HEK293 (cell line): Measurements from ENCODE around the gene EREG.

ENCODE experiments used
- CTCF ChIP-seq: fragments of 450-650 bp; formaldehyde crosslinking; IDR thresholded peaks from 2 replicates; pipeline ENCODE4 v1.5.1; 2016; ENCODE audit warnings: missing biosample characterization, missing genetic modification characterization
- ZBTB1 ChIP-seq: fragments of 450-650 bp; formaldehyde crosslinking; IDR thresholded peaks from 2 replicates; pipeline ENCODE4 v1.5.1; 2016; ENCODE audit warnings: missing biosample characterization, missing genetic modification characterization
- ZNF121 ChIP-seq: fragments of 450-650 bp; formaldehyde crosslinking; IDR thresholded peaks from 2 replicates; pipeline ENCODE4 v1.5.1; 2016; ENCODE audit warnings: missing biosample characterization, missing genetic modification characterization
- ZNF501 ChIP-seq: fragments of 450-650 bp; formaldehyde crosslinking; IDR thresholded peaks from 2 replicates; pipeline ENCODE4 v1.5.1; 2016; ENCODE audit warnings: missing biosample characterization, missing genetic modification characterization
- ZNF624 ChIP-seq: fragments of 450-650 bp; formaldehyde crosslinking; IDR thresholded peaks from 2 replicates; pipeline ENCODE4 v1.5.1; 2017; ENCODE audit warnings: missing biosample characterization, missing genetic modification characterization
- ZNF747 ChIP-seq: fragments of 450-650 bp; formaldehyde crosslinking; IDR thresholded peaks from 2 replicates; pipeline ENCODE4 v1.5.1; 2016; ENCODE audit warnings: missing biosample characterization, missing genetic modification characterization
- ZNF768 ChIP-seq: fragments of 450-650 bp; formaldehyde crosslinking; IDR thresholded peaks from 2 replicates; pipeline ENCODE4 v1.5.1; 2018; ENCODE audit warnings: missing biosample characterization, mild to moderate bottlenecking, missing genetic modification characterization

- TF ChIP-seq CTCF (no peak), ZNF747 (tag by site-specific recombination) (no peak), ZNF121 (tag by site-specific recombination) (no peak), ZNF501 (tag by site-specific recombination) (no peak), ZBTB1 (tag by site-specific recombination) (no peak), ZNF624 (tag by site-specific recombination) (no peak), ZNF768 (tag by site-specific recombination) (no peak)
Measured at GRCh38 chr4:74397748-74398426, 32.9 kb downstream of the EREG start.
